IMR-90 (cell line): ENCODE measurements around the gene MTF2. TPM values are rescaled to one million over a fixed set of nuclear protein-coding genes. Genes with fewer than 3 reads are reported as not detected.

Source experiments
- ATAC-seq: fragments of 200-7000 bp; cut with Tn5 transposase; 2 replicates; pipeline ENCODE4 v1.9.1; 2020; ENCODE audit warnings: low read depth, mild to moderate bottlenecking, moderate library complexity
- Bru-seq: library from RNA; stranded (reverse); fragments of 400-500 nt; gene quantifications from one replicate; lab custom pipeline; 2021; lab: Mats Ljungman, UMichigan
- BruChase-seq, 2 experiments: library from RNA; stranded (reverse); fragments of 400-500 nt; gene quantifications; one replicate each; lab custom pipeline; 2021; lab: Mats Ljungman, UMichigan
- BruUV-seq: library from RNA; stranded (reverse); fragments of 400-500 nt; replicated peaks from 2 replicates; lab custom pipeline; 2021; lab: Mats Ljungman, UMichigan
- CTCF ChIA-PET: fragments of 300-600 bp; formaldehyde crosslinking; extraction: SDS; loops from one replicate; lab custom pipeline; 2021; ENCODE audit warnings: antibody characterized with exemption; lab: Yijun Ruan, JAX
- POLR2A ChIA-PET: fragments of 300-600 bp; sonication (Branson Sonifier 250); formaldehyde crosslinking; loops from one replicate; lab custom pipeline; 2022; ENCODE audit warnings: antibody characterized with exemption; ENCODE audit not compliant: unreplicated experiment; lab: Charles Lee
- DNase-seq: peaks from one replicate; pipeline ENCODE4 v3.0.0; 2013
- H2AFZ ChIP-seq: replicated peaks from 2 replicates; pipeline ENCODE3; 2013; ENCODE audit warnings: low read length, mild to moderate bottlenecking; ENCODE audit not compliant: poor library complexity
- H2AK5ac ChIP-seq: 2 replicates; pipeline ENCODE4 v1.6.1; 2013; ENCODE audit warnings: low read depth, low read length, inconsistent platforms
- H2AK9ac ChIP-seq: replicated peaks from 2 replicates; pipeline ENCODE3; 2013; ENCODE audit warnings: mild to moderate bottlenecking, low read depth, low read length, moderate library complexity; ENCODE audit not compliant: poor library complexity
- H2BK120ac ChIP-seq: 2 replicates; pipeline ENCODE4 v1.6.1; 2013; ENCODE audit warnings: low read depth, low read length, inconsistent platforms
- H2BK15ac ChIP-seq: 3 replicates; pipeline ENCODE4 v1.6.1; 2013; ENCODE audit warnings: low read depth, low read length, inconsistent platforms
- H2BK20ac ChIP-seq: 2 replicates; pipeline ENCODE4 v1.6.1; 2013; ENCODE audit warnings: low read depth, mild to moderate bottlenecking, inconsistent platforms, low read length, moderate library complexity
- H2BK5ac ChIP-seq: 2 replicates; pipeline ENCODE4 v1.6.1; 2013; ENCODE audit warnings: mild to moderate bottlenecking, low read depth, low read length, inconsistent platforms; ENCODE audit not compliant: poor library complexity, severe bottlenecking
- H3K14ac ChIP-seq: replicated peaks from 2 replicates; pipeline ENCODE4 v1.6.1; 2013; ENCODE audit warnings: low read depth, low read length, inconsistent platforms
- H3K18ac ChIP-seq: 2 replicates; pipeline ENCODE4 v1.6.1; 2013; ENCODE audit warnings: low read depth, low read length, control low read depth
- H3K23ac ChIP-seq: 2 replicates; pipeline ENCODE4 v1.6.1; 2013; ENCODE audit warnings: low read depth, low read length, inconsistent platforms
- H3K27ac ChIP-seq: 2 replicates; pipeline ENCODE4 v1.5.1; 2013; ENCODE audit warnings: mild to moderate bottlenecking, control low read depth, low read length; ENCODE audit not compliant: insufficient read depth
- H3K27me3 ChIP-seq: 2 replicates; pipeline ENCODE4 v1.6.1; 2013; ENCODE audit warnings: low read length; ENCODE audit not compliant: control insufficient read depth, insufficient read depth
- H3K36me3 ChIP-seq: 2 replicates; pipeline ENCODE4 v1.6.1; 2013; ENCODE audit warnings: low read length, mixed read lengths; ENCODE audit not compliant: control insufficient read depth, insufficient read depth
- H3K4ac ChIP-seq: 2 replicates; pipeline ENCODE4 v1.6.1; 2013; ENCODE audit warnings: low read depth, low read length, inconsistent platforms
- H3K4me1 ChIP-seq: 2 replicates; pipeline ENCODE4 v1.6.1; 2013; ENCODE audit warnings: low read length, mixed read lengths; ENCODE audit not compliant: control insufficient read depth, insufficient read depth
- H3K4me2 ChIP-seq: 2 replicates; pipeline ENCODE4 v1.6.1; 2013; ENCODE audit warnings: low read depth, mild to moderate bottlenecking, control low read depth, low read length, moderate library complexity
- H3K4me3 ChIP-seq: 2 replicates; pipeline ENCODE4 v1.5.1; 2013; ENCODE audit warnings: low read depth, mild to moderate bottlenecking, control low read depth, low read length, moderate library complexity; ENCODE audit not compliant: insufficient read depth
- H3K56ac ChIP-seq: 2 replicates; pipeline ENCODE4 v1.6.1; 2013; ENCODE audit warnings: low read length, inconsistent platforms; ENCODE audit not compliant: insufficient read depth; ENCODE audit errors: extremely low read depth
- H3K79me1 ChIP-seq, 2 experiments: 2 replicates each; pipeline ENCODE4 v1.6.1; 2013; ENCODE audit warnings: low read length in 2 of 2, inconsistent platforms in 1 of 2, low read depth in 1 of 2
- H3K9ac ChIP-seq: 2 replicates; pipeline ENCODE4 v1.6.1; 2013; ENCODE audit warnings: low read depth, low read length, control low read depth
- H3K9me1 ChIP-seq: 2 replicates; pipeline ENCODE4 v1.6.1; 2013; ENCODE audit warnings: low read length, inconsistent platforms; ENCODE audit not compliant: insufficient read depth
- H3K9me3 ChIP-seq: 2 replicates; pipeline ENCODE4 v1.6.1; 2013; ENCODE audit warnings: low read length; ENCODE audit not compliant: control insufficient read depth, insufficient read depth
- H4K20me1 ChIP-seq: 2 replicates; pipeline ENCODE4 v1.6.1; 2013; ENCODE audit warnings: low read length, inconsistent platforms; ENCODE audit not compliant: insufficient read depth
- H4K5ac ChIP-seq: 2 replicates; pipeline ENCODE4 v1.6.1; 2013; ENCODE audit warnings: mild to moderate bottlenecking, low read depth, low read length, control low read depth
- H4K8ac ChIP-seq, 2 experiments: 2 replicates each; pipeline ENCODE4 v1.6.1; 2013; ENCODE audit warnings: low read depth in 2 of 2, low read length in 2 of 2, control low read depth in 1 of 2, inconsistent platforms in 1 of 2
- H4K91ac ChIP-seq: 2 replicates; pipeline ENCODE4 v1.6.1; 2013; ENCODE audit warnings: low read depth, low read length, inconsistent platforms; ENCODE audit not compliant: insufficient read depth
- BHLHE40 ChIP-seq: fragments of 150-350 bp; IDR thresholded peaks from 2 replicates; pipeline ENCODE4 v1.6.1; 2016; ENCODE audit warnings: mild to moderate bottlenecking, low read depth, low read length
- CHD1 ChIP-seq: IDR thresholded peaks from 2 replicates; pipeline ENCODE4 v1.6.1; 2012; ENCODE audit warnings: low read depth, low read length, improper control_type of control experiment
- MAFK ChIP-seq: IDR thresholded peaks from 2 replicates; pipeline ENCODE4 v1.6.1; 2012; ENCODE audit warnings: low read depth, low read length, improper control_type of control experiment
- MAZ ChIP-seq: IDR thresholded peaks from 2 replicates; pipeline ENCODE4 v1.6.1; 2012; ENCODE audit warnings: low read depth, mild to moderate bottlenecking, low read length, improper control_type of control experiment, moderate library complexity, borderline replicate concordance
- MXI1 ChIP-seq: IDR thresholded peaks from 2 replicates; pipeline ENCODE4 v1.6.1; 2012; ENCODE audit warnings: low read depth, mild to moderate bottlenecking, low read length, moderate library complexity, borderline replicate concordance
- RCOR1 ChIP-seq: IDR thresholded peaks from 2 replicates; pipeline ENCODE4 v1.6.1; 2012; ENCODE audit warnings: mild to moderate bottlenecking, low read length, improper control_type of control experiment; ENCODE audit not compliant: insufficient replicate concordance
- RFX5 ChIP-seq: IDR thresholded peaks from 2 replicates; pipeline ENCODE4 v1.8.0; 2012; ENCODE audit warnings: low read depth, mild to moderate bottlenecking, low read length, moderate library complexity
- SMC3 ChIP-seq: fragments of 150-350 bp; IDR thresholded peaks from 2 replicates; pipeline ENCODE4 v1.6.1; 2016; ENCODE audit warnings: low read depth, mild to moderate bottlenecking, antibody characterized with exemption, low read length, moderate library complexity
- WGBS, 2 experiments: methylation state at CpG; one replicate each; pipeline versions ENCODE4 v1.1.5 to v1.1.7; 2013; ENCODE audit warnings: missing lambda C conversion rate in 2 of 2; ENCODE audit not compliant: insufficient read length in 1 of 2; ENCODE audit errors: extremely low coverage in 2 of 2; 5-methylcytosine and 5-hydroxymethylcytosine counted together
- dilution Hi-C: fragments of 300-500 bp; cut with HindIII; formaldehyde crosslinking; loops from one replicate; pipeline ENCODE4 v1.14.3; 2018; ENCODE audit warnings: low sequenced_read_pairs; ENCODE audit not compliant: unreplicated experiment
- in situ Hi-C: fragments of 300-500 bp; cut with MboI; formaldehyde crosslinking; loops from 3 replicates; pipeline ENCODE4 v1.14.3; 2019; ENCODE audit warnings: low sequenced_read_pairs, inconsistent platforms, mixed read lengths
- intact Hi-C: fragments of 100-400 bp; cut with micrococcal nuclease; formaldehyde crosslinking; loops from 2 replicates; pipeline ENCODE4 v1.10.0; 2022
- long read RNA-seq: library from polyadenylated mRNA; unstranded; transcript quantifications from one replicate; pipeline ENCODE4 v2.0.0, GENCODE V29; 2021; ENCODE audit not compliant: unreplicated experiment
- polyA plus RNA-seq, 3 experiments: library from polyadenylated mRNA; depleted of rRNA; stranded (reverse); fragments of >200 nt; gene quantifications; 2 replicates each; pipeline ENCODE4 v1.2.3, GENCODE V29; 2012; ENCODE audit warnings: low replicate concordance in 1 of 3
- total RNA-seq: library from RNA; depleted of rRNA; stranded (reverse); fragments of >200 nt; gene quantifications from 2 replicates; pipeline ENCODE4 v1.2.3, GENCODE V29; 2012; rRNA removed
- TF ChIP-seq, protein P1 (sequence below): fragments of 150-350 bp; IDR thresholded peaks from 2 replicates; pipeline ENCODE4 v1.6.1; 2017; ENCODE audit warnings: mild to moderate bottlenecking, antibody characterized with exemption, low read length, low read depth
- TF ChIP-seq, protein P2 (sequence below): conservative IDR thresholded peaks from 2 replicates; pipeline ENCODE4 v1.5.1; 2012; ENCODE audit warnings: mild to moderate bottlenecking, low read depth, low read length, improper control_type of control experiment

Gene MTF2
- total RNA-seq (33.3 and 39.8 TPM in 2 replicates), polyA plus RNA-seq (2012; rRNA removed) (9.5 and 10.6 TPM in 2 replicates), Bru-seq, nascent RNA (percentile 85 among the genes with signal in this experiment), BruChase-seq, experiment 1, labeled RNA remaining after a 6-hour chase (percentile 86 among the genes with signal in this experiment), BruChase-seq, experiment 2, labeled RNA remaining after a 2-hour chase (percentile 89 among the genes with signal in this experiment)
- polyA plus RNA-seq (2012; cell fraction: cytosol; rRNA removed), result 2.1 and 2.5 TPM in 2 replicates
- polyA plus RNA-seq (2012; cell fraction: nucleus; rRNA removed; ENCODE audit: low replicate concordance), result 1.8 and 10.8 TPM in 2 replicates
- long read RNA-seq, full-length matches to known transcripts, result 5 of 18 reads
- long read RNA-seq, partial matches to known transcripts, result 9 of 18 reads
- long read RNA-seq, other reads (novel, unspliced or antisense), result 4 of 18 reads

DNA sequence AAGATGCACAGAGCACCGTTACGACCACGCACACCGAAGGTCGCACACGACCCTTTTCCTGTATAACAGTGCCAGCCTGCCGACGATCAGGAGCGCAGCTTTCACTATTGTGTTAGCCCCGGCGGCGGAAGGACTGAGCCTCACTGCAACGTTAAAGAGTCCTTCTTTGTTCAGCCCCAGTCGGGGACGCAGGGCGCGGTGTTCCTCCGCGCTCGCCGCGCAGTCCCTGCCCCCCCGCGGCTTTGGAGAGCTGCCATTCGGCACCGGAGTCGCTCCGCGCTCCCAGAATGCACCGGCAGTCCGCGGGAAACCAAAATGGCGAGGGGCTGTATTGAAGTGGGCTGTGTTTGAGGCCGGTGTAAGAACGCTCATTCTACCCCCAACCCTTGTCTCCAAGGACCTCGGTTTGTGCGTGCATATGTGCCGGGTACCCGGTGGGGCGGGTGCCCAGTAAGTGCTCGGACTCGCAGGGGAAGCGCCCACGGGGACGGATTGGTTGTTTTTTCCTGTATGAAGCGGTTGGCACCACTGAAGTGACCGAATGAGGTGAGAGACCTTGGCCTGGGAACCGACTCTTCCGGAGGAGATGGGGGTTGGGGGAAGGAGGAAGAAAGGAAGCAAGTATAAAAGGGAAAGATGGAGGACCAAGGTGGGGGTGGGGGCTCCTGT, at the start of gene MTF2:
MTF2 (plus strand) TSS at position 298 of the 669 bp plus-strand sequence; CDS start at position 542, 244 bp downstream.
- H3K9me3 ChIP-seq, result no peaks in the 10 kb centered on the region
- H3K4me1 ChIP-seq, result no peaks in the 10 kb centered on the region
- peak within 1 kb of the TSS; percentile 71 for H2AK5ac ChIP-seq
- DNase-seq (peak; percentile 97), ATAC-seq (peak; percentile 88)
- H3K18ac ChIP-seq, result peak within 1 kb of the TSS; percentile 69
- peak within 1 kb of the TSS; percentile 16; the same call in 2 of the 3 replicates for H2BK15ac ChIP-seq
- peak within 1 kb of the TSS; percentile 78 for H3K4me3 ChIP-seq
- WGBS, 2 experiments, result 2% methylated on average over 19 of the region's 49 CpGs; no CpG with 5 or more reads in 1 of the 2 experiments
- dilution Hi-C loops (no loop called here), in situ Hi-C loops (no loop called here), intact Hi-C loops (loop anchor here (1.0 to 2.0 kb wide), 3 partner anchors 100 to 768 kb away; no protein-coding TSS in a partner anchor)
- H3K4me2 ChIP-seq, result peak within 1 kb of the TSS; percentile 99
- peak within 1 kb of the TSS; percentile 90 for H3K14ac ChIP-seq
- peak within 1 kb of the TSS; percentile 76 for H4K5ac ChIP-seq
- no peaks in the 10 kb centered on the region for H3K9me1 ChIP-seq
- peak within 1 kb of the TSS; percentile 99 for H2AFZ ChIP-seq
- peak within 1 kb of the TSS; percentile 57 to 97 for H4K8ac ChIP-seq
- CTCF ChIA-PET, result interaction anchor here (0.9 to 1.7 kb wide), 2 partner anchors 39 to 115 kb away, joined by 4 to 6 read pairs; no protein-coding TSS in a partner anchor
- H3K36me3 ChIP-seq, result no peaks in the 10 kb centered on the region
- H3K27ac ChIP-seq, result peak within 1 kb of the TSS; percentile 77
- BruUV-seq, result no TSS peak
- H3K9ac ChIP-seq, result peak within 1 kb of the TSS; percentile 87
- H4K20me1 ChIP-seq, result peaks cover 13% of the 10 kb centered on the region
- H2BK120ac ChIP-seq, result peak within 1 kb of the TSS; percentile 84
- peak within 1 kb of the TSS; percentile 90 for H3K23ac ChIP-seq
- H3K56ac ChIP-seq, result peak within 1 kb of the TSS; percentile 93
- POLR2A ChIA-PET, result interaction anchor here (0.7 kb wide), 1 partner anchor 492 kb away, joined by 3 read pairs; no protein-coding TSS in a partner anchor
- H2AK9ac ChIP-seq, result peak within 1 kb of the TSS; percentile 97
- H3K4ac ChIP-seq, result peak within 1 kb of the TSS; percentile 92
- H2BK20ac ChIP-seq, result 0 out of 2 replicates have a peak within 1 kb of the TSS, but pooled peaks have one; percentile 33
- peaks cover 0 to 25% of the 10 kb centered on the region in 2 experiments; a peak in 2 of 4 replicates for H3K79me1 ChIP-seq
- H4K91ac ChIP-seq, result peak within 1 kb of the TSS; percentile 72
- H2BK5ac ChIP-seq, result peak within 1 kb of the TSS; percentile 85
- H3K27me3 ChIP-seq, result no peaks in the 10 kb centered on the region; the same call in 1 of the 2 replicates
- TF ChIP-seq CHD1 (peak; percentile 93; the same call in 1 of the 2 replicates), SMC3 (no peak), RCOR1 (peak; percentile 51), BHLHE40 (peak; percentile 62; the same call in 1 of the 2 replicates), MAZ (peak; percentile 98), RFX5 (no peak), MXI1 (0 out of 2 replicates have a peak, but pooled peaks have one; percentile 23), MAFK (no peak)
- TF ChIP-seq, protein P1, sequence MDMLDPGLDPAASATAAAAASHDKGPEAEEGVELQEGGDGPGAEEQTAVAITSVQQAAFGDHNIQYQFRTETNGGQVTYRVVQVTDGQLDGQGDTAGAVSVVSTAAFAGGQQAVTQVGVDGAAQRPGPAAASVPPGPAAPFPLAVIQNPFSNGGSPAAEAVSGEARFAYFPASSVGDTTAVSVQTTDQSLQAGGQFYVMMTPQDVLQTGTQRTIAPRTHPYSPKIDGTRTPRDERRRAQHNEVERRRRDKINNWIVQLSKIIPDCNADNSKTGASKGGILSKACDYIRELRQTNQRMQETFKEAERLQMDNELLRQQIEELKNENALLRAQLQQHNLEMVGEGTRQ, result no peak
- TF ChIP-seq, protein P2, sequence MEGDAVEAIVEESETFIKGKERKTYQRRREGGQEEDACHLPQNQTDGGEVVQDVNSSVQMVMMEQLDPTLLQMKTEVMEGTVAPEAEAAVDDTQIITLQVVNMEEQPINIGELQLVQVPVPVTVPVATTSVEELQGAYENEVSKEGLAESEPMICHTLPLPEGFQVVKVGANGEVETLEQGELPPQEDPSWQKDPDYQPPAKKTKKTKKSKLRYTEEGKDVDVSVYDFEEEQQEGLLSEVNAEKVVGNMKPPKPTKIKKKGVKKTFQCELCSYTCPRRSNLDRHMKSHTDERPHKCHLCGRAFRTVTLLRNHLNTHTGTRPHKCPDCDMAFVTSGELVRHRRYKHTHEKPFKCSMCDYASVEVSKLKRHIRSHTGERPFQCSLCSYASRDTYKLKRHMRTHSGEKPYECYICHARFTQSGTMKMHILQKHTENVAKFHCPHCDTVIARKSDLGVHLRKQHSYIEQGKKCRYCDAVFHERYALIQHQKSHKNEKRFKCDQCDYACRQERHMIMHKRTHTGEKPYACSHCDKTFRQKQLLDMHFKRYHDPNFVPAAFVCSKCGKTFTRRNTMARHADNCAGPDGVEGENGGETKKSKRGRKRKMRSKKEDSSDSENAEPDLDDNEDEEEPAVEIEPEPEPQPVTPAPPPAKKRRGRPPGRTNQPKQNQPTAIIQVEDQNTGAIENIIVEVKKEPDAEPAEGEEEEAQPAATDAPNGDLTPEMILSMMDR, result no peak
